Measurements from ENCODE around the gene HAVCR1.

DNA sequence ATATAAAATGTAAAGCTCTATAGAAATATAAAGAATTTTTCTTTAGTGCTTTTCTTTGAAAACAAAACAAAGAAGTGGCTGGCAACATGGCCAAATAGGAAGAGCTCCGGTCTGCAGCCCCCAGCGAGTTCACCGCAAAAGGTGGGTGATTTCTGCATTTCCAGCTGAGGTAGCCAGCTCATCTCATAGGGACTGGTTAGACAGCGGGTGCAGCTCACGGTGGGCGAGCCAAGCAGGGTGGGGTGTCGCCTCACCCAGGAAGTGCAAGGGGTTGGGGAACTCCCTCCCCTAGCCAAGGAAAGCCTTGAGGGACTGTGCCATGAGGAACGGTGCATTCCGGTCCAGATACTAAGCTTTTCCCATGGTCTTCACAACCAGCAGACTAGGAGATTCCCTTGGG is 74.9 kb downstream of the HAVCR1 start:
- TF ChIP-seq, protein P1, sequence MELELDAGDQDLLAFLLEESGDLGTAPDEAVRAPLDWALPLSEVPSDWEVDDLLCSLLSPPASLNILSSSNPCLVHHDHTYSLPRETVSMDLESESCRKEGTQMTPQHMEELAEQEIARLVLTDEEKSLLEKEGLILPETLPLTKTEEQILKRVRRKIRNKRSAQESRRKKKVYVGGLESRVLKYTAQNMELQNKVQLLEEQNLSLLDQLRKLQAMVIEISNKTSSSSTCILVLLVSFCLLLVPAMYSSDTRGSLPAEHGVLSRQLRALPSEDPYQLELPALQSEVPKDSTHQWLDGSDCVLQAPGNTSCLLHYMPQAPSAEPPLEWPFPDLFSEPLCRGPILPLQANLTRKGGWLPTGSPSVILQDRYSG (CRISPR knock-in tag; IDR thresholded peaks at IDR 0.05), result no peak
- TF ChIP-seq CTCF (CRISPR knock-in tag; IDR thresholded peaks at IDR 0.05) (no peak), THAP7 (CRISPR knock-in tag; IDR thresholded peaks at IDR 0.05) (no peak), IRF2 (CRISPR knock-in tag; IDR thresholded peaks at IDR 0.05) (no peak), ZNF766 (CRISPR knock-in tag; IDR thresholded peaks at IDR 0.05; ENCODE audit: borderline replicate concordance) (no peak), NFYB (CRISPR knock-in tag; IDR thresholded peaks at IDR 0.05) (no peak), RFXANK (CRISPR knock-in tag; IDR thresholded peaks at IDR 0.05) (no peak), ZNF234 (CRISPR knock-in tag; conservative IDR thresholded peaks at IDR 0.05) (no peak), IRX3 (CRISPR knock-in tag; IDR thresholded peaks at IDR 0.05; ENCODE audit: borderline replicate concordance, low read depth) (no peak), CENPT (CRISPR knock-in tag; IDR thresholded peaks at IDR 0.05; ENCODE audit: low read depth) (no peak), ZEB1 (IDR thresholded peaks at IDR 0.05; ENCODE audit: insufficient replicate concordance, low read depth) (no peak), ZNF530 (CRISPR knock-in tag; IDR thresholded peaks at IDR 0.05; ENCODE audit: low read depth) (no peak), POLR2A (IDR thresholded peaks at IDR 0.05; ENCODE audit: insufficient read depth in 1 of 2, low read depth in 2 of 2, low read length in 2 of 2) (no peak), DNMT3B (CRISPR knock-in tag; conservative IDR thresholded peaks at IDR 0.05) (no peak)
